SIG-M5 treated with dmso at 0.1 percent for 504 hours (cell line): Measurements from ENCODE around the gene RUFY3.
"Not testable (repeated sequence)": the region's sequence is repeated elsewhere in the genome, so short reads cannot be mapped to it uniquely, and the experiment has no call there.

Experiments used
- DNase-seq: peaks from one replicate; lab custom pipeline; 2025; ENCODE audit not compliant: unreplicated experiment; lab: John Stamatoyannopoulos, UW

RUFY3 gene, protein sequence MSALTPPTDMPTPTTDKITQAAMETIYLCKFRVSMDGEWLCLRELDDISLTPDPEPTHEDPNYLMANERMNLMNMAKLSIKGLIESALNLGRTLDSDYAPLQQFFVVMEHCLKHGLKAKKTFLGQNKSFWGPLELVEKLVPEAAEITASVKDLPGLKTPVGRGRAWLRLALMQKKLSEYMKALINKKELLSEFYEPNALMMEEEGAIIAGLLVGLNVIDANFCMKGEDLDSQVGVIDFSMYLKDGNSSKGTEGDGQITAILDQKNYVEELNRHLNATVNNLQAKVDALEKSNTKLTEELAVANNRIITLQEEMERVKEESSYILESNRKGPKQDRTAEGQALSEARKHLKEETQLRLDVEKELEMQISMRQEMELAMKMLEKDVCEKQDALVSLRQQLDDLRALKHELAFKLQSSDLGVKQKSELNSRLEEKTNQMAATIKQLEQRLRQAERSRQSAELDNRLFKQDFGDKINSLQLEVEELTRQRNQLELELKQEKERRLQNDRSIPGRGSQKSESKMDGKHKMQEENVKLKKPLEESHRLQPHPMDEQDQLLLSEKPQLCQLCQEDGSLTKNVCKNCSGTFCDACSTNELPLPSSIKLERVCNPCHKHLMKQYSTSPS

GRCh38 chr4:70721747-70722146 lies at the start of gene RUFY3:
TSS of gene RUFY3 (plus strand) at chr4:70721964. CDS start at chr4:70722574, 610 bp downstream.
- DNase-seq: no peak

GRCh38 chr4:70674191-70674590 lies 47.6 kb upstream of the RUFY3 start:
- no peak for DNase-seq

DNA sequence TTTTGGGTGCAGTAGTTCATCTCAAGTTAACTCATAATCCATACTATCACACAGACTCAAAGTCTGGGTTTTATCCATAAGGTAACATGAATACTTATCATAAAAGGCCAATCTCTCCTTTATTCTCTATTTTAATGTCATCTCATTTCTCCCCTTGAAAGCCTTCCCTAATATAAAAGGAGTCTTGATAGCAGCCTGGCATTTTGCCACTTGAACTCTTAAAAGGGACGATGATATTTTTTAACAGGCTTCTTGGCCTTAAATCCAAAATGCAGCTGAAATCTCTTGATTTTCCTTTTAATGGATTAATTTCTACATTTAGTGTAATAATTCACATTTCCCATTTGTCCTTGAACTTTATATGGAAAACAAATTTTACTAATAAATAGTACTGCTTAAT lies 47.0 kb upstream of the RUFY3 start:
- no peak for DNase-seq

- DNase-seq: no peak
Observed at GRCh38 chr4:70676554-70677090, 45.1 kb upstream of the RUFY3 start.

DNA sequence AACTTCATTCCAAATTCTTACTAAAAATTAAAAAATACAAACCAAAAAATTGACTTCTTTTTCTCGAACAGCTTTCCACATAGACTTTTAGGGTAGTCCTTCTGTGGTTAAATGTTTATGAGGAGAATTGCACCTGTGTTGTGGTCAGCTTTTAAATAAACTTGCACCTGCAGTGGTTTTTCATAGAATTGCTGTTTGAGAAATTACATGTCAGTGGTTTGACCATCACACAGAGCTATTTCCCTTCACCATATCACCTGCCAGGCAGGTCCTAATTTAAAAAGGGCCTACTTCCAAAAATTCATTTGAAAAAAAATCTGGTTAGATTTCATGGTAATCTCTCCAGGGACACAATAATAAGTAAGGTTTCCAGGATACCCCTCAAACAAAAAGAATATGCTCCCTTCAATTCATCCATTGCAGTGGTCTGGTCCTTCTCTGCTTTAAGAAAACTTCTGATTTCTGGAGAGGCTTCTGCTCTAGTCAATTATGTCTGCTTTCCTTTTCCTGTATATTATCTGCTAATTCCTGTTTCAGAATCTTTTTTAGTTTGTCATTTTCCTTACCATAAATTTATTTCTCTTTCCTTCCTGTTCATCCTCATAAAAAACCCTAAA lies 43.3 kb upstream of the RUFY3 start:
- no peak for DNase-seq

DNA sequence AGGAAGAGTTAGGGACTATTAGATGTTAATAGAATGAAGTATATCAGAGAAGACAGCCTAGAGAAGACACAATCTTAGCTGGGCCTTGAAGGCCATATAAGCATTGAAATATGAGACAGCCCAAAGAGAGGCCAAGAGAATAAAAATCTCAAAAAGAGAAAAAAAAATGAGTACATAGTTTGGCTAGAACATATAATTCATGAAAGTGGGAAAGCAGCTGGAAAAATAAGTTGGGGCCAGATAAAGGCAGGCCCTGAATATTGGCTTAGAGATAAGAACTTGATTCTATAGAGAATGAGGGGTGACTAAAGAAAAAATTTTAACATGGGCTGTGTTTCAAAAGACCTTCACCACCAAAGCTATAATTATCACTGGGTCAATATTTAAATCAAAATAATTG lies 40.8 kb upstream of the RUFY3 start:
- DNase-seq: no peak

GRCh38 chr4:70681704-70682103 lies 40.1 kb upstream of the RUFY3 start:
- DNase-seq: no peak

DNA sequence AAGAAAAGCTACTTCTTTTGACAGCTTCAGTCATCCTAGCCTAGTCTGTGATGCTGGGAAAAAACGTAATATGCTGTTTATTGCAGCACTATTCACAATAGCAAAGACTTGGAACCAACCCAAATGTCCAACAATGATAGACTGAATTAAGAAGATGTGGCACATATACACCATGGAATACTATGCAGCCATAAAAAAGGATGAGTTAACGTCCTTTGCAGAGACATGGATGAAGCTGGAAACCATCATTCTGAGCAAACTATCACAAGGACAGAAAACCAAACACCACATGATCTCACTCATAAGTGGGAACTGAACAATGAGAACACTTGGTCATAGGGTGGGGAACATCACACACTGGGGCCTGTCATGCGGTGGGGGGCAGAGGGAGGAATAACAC lies 39.6 kb upstream of the RUFY3 start:
- not testable (repeated sequence) for DNase-seq

DNA sequence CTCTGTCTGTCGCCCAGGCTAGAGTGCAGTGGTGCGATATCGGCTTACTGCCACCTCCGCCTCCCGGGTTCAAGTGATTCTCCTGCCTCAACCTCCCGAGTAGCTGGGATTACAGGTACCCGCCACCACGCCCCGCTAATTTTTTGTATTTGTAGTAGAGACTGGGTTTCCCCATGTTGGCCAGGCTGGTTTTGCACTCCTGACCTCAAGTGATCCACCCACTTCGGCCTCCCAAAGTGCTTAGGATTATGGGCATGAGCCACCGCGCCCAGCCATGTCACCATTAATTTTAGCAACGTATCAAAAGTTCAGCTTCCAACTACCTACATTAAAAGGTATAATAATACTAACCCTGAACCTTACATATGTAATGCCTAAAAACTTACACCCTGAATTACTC lies 34.4 kb upstream of the RUFY3 start:
- DNase-seq: no peak

- DNase-seq: peak; percentile 98
Observed at GRCh38 chr4:70687821-70688794, 33.7 kb upstream of the RUFY3 start, which contains the start of gene UTP3. TSS of gene UTP3 (plus strand) at chr4:70688532. CDS start at chr4:70688678, 146 bp downstream.

DNA sequence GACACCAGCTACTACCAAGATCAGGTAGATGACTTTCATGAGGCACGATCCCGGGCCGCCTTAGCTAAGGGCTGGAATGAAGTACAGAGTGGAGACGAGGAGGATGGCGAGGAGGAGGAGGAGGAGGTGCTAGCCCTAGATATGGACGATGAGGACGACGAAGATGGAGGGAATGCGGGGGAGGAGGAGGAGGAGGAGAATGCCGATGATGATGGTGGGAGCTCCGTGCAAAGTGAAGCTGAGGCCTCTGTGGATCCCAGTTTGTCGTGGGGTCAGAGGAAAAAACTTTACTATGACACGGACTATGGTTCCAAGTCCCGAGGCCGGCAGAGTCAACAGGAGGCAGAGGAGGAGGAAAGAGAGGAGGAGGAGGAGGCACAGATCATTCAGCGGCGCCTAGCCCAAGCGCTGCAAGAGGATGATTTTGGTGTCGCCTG lies 33.0 kb upstream of the RUFY3 start:
- no peak for DNase-seq

- peak; percentile 42 for DNase-seq
Observed at GRCh38 chr4:70691661-70692060, 30.1 kb upstream of the RUFY3 start.

DNA sequence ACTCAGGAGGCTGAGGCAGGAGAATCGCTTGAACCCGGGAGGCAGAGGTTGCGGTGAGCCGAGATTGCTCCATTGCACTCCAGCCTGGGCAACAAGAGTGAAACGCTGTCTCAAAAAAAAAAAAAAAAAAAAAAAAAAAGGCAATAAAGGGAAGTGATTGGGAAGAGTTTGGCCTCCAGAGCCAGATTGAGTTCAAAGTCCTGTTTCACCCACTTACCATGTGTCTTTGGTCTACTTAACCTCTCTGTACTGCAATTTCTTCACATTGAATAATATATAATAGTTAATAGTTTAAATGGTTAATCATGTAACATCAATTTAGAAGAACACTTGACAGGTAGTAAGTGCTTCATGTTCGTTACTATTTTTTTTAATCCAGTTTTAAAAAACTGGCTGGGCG lies 27.1 kb upstream of the RUFY3 start:
- DNase-seq: not testable (repeated sequence)

DNA sequence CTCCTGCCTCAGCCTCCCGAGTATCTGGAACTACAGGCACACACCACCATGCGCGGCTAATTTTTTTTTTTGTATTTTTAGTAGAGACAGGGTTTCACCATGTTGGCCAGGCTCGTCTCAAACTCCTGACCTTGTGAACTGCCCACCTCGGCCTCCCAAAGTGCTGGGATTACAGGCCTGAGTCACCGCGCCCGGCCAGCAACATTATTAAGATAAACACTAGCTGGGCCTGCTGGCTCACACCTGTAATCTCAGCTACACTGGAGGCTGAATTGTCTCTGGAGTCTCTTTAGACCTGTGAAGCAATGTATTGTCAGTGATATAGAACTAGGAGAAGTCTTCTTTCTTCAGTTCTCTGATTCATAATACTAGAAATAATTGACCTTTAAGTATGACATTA lies 23.3 kb upstream of the RUFY3 start:
- not testable (repeated sequence) for DNase-seq

- no peak for DNase-seq
Observed at GRCh38 chr4:70700712-70701111, 21.1 kb upstream of the RUFY3 start.

DNA sequence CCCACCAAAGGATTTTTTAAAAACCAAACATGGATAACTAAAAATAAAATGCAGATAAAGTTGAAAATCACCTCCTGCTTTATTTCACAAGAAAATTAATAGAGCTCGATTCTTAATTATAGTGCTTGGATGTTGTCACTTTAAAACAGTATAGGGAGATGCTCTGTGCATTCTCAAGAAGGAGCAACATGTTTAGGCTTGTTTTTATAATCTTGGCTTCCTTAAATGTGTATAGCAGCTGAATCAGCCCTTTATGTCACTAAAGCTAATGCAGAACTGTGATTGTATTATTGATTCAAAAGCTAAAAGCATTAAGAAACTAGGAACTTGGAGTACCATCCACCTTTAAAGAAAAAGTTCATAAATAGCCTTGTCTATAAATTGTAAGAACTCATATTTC lies 20.5 kb upstream of the RUFY3 start:
- DNase-seq: no peak

DNA sequence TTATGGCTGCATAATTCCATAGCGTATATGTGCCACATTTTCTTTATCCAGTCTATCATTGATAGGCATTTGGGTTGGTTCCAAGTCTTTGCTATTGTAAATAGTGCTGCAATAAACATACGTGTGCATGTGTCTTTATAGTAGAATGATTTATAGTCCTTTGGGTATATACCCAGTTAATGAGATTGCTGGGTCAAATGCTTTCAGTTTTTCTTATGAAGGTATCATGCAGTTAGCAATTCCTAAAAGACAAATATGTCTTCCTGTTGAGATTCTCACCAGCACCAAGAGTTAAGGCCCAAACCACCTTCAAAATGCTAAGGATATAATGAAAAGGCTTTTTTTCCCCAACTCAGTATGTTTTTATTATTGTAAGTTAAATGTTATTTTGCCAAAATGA lies 19.2 kb upstream of the RUFY3 start:
- DNase-seq: not testable (repeated sequence)

- no peak for DNase-seq
Observed at GRCh38 chr4:70703619-70704214, 18.0 kb upstream of the RUFY3 start.

GRCh38 chr4:70704215-70704930 lies 17.4 kb upstream of the RUFY3 start:
- no peak for DNase-seq

DNA sequence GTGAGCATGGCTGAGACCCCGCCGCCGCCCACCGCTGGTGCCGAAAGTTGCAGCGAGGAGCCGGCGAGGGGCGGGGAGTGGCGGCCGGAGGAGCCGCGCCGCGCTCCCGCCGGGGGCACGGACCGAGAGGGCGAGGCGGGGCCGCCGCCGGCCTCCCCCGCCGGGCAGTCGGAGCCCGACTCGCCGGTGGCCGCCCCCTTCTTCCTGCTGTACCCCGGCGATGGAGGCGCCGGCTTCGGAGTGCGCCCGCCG lies 16.9 kb upstream of the RUFY3 start:
- DNase-seq: no peak
